Hepatocyte (in vitro differentiated cells): ENCODE results near the gene CAPZB. TPM values are rescaled to one million over a fixed set of nuclear protein-coding genes. Genes with fewer than 3 reads are reported as not detected.

Experiments used
- DNase-seq: peaks from one replicate; pipeline ENCODE4 v3.0.0-alpha.2; 2016; ENCODE audit warnings: low spot score
- H2AFZ ChIP-seq: fragments of 200-600 bp; sonication (generic); 2 replicates; pipeline ENCODE4 v1.6.0; 2016; ENCODE audit warnings: antibody characterized with exemption, mild to moderate bottlenecking
- H3K27ac ChIP-seq: fragments of 200-600 bp; sonication (generic); 2 replicates; pipeline ENCODE4 v1.5.1; 2016; ENCODE audit warnings: mild to moderate bottlenecking
- H3K27me3 ChIP-seq: fragments of 200-600 bp; sonication (generic); 2 replicates; pipeline ENCODE4 v1.6.1; 2016
- H3K36me3 ChIP-seq: fragments of 200-600 bp; sonication (generic); replicated peaks from 2 replicates; pipeline ENCODE4 v1.5.1; 2016; ENCODE audit warnings: low read depth; ENCODE audit not compliant: insufficient read depth
- H3K4me1 ChIP-seq: fragments of 200-600 bp; sonication (generic); 2 replicates; pipeline ENCODE4 v1.5.1; 2016; ENCODE audit warnings: mild to moderate bottlenecking, moderate library complexity; ENCODE audit not compliant: insufficient read depth
- H3K4me2 ChIP-seq: fragments of 200-600 bp; sonication (generic); 2 replicates; pipeline ENCODE4 v1.6.0; 2016
- H3K4me3 ChIP-seq: fragments of 200-600 bp; sonication (generic); 2 replicates; pipeline ENCODE4 v1.5.1; 2016; ENCODE audit warnings: mild to moderate bottlenecking
- H3K79me2 ChIP-seq: fragments of 200-600 bp; sonication (generic); 2 replicates; pipeline ENCODE4 v1.6.0; 2017; ENCODE audit warnings: mild to moderate bottlenecking
- H3K9me2 ChIP-seq: fragments of 200-600 bp; sonication (generic); replicated peaks from 2 replicates; pipeline ENCODE4 v1.6.0; 2017; ENCODE audit warnings: mild to moderate bottlenecking; ENCODE audit not compliant: insufficient read depth
- H3K9me3 ChIP-seq: fragments of 200-600 bp; sonication (generic); 2 replicates; pipeline ENCODE4 v1.5.1; 2016; ENCODE audit warnings: low read depth, mild to moderate bottlenecking
- H4K20me1 ChIP-seq: fragments of 200-600 bp; sonication (generic); 2 replicates; pipeline ENCODE4 v1.6.0; 2016; ENCODE audit warnings: mild to moderate bottlenecking; ENCODE audit not compliant: insufficient read depth, poor library complexity, severe bottlenecking
- CTCF ChIP-seq: fragments of 200-600 bp; sonication (generic); IDR thresholded peaks from 2 replicates; pipeline ENCODE4 v1.5.1; 2016; ENCODE audit warnings: antibody characterized with exemption, mild to moderate bottlenecking; ENCODE audit not compliant: poor library complexity
- EZH2 ChIP-seq: fragments of 200-600 bp; sonication (generic); IDR thresholded peaks from 2 replicates; pipeline ENCODE4 v1.6.1; 2016; ENCODE audit warnings: antibody characterized with exemption, mild to moderate bottlenecking, borderline replicate concordance
- EZH2phosphoT487 ChIP-seq: fragments of 200-600 bp; sonication (generic); IDR thresholded peaks from one replicate; pipeline ENCODE4 v1.6.1; 2018; ENCODE audit warnings: antibody characterized with exemption, mild to moderate bottlenecking, low read depth, moderate library complexity; ENCODE audit not compliant: unreplicated experiment, severe bottlenecking
- WGBS: methylation state at CpG from one replicate; pipeline ENCODE4 v1.1.6; 2016; ENCODE audit warnings: low lambda C conversion rate; ENCODE audit errors: missing lambda C conversion rate; 5-methylcytosine and 5-hydroxymethylcytosine counted together
- polyA plus RNA-seq: library from polyadenylated mRNA; unstranded; fragments of >200 nt; fragmentation: Nextera tagmentation; extraction: Ambion mirVana; gene quantifications from 2 replicates; pipeline ENCODE4 v1.2.1, GENCODE V29; 2016
- total RNA-seq: library from RNA; depleted of rRNA; stranded (reverse); fragments of >200 nt; gene quantifications from 2 replicates; pipeline ENCODE4 v1.2.3, GENCODE V29; 2014

Gene CAPZB
- total and polyA plus RNA-seq, 2 experiments from 2014 or later: 139 to 261 TPM

GRCh38 chr1:19426294-19427086 is 58.8 kb downstream of the CAPZB start:
- Histone ChIP-seq H3K27ac (peak overlapping the region; percentile 84), H3K79me2 (peaks cover 97% of the 10 kb centered on the region), H3K9me3 (no peaks in the 10 kb centered on the region), H3K27me3 (no peaks in the 10 kb centered on the region), H4K20me1 (peaks cover 49% of the 10 kb centered on the region), H3K4me1 (peaks cover 51% of the 10 kb centered on the region), H3K9me2 (no peaks in the 10 kb centered on the region), H3K4me3 (no peak overlapping the region), H3K36me3 (no peaks in the 10 kb centered on the region), H2AFZ (no peak overlapping the region), H3K4me2 (peak overlapping the region; percentile 33)
- TF ChIP-seq CTCF: no peak
- TF ChIP-seq EZH2: no peak
- TF ChIP-seq EZH2phosphoT487: no peak
- 71% methylated on average over 13 of the region's 13 CpGs for WGBS
- DNase-seq: no peak

- H3K36me3 ChIP-seq: no peaks in the 10 kb centered on the region
- peaks cover 51% of the 10 kb centered on the region for H4K20me1 ChIP-seq
- WGBS: 76% methylated on average over 6 of the region's 6 CpGs
- no peak overlapping the region for H2AFZ ChIP-seq
- H3K9me2 ChIP-seq: no peaks in the 10 kb centered on the region
- no peak for DNase-seq
- peaks cover 51% of the 10 kb centered on the region for H3K4me1 ChIP-seq
- H3K27ac ChIP-seq: peak overlapping the region; percentile 84
- H3K79me2 ChIP-seq: peaks cover 97% of the 10 kb centered on the region
- no peaks in the 10 kb centered on the region for H3K27me3 ChIP-seq
- TF ChIP-seq CTCF (no peak), EZH2phosphoT487 (no peak), EZH2 (no peak)
- H3K9me3 ChIP-seq: no peaks in the 10 kb centered on the region
- H3K4me2 ChIP-seq: no peak overlapping the region
- no peak overlapping the region for H3K4me3 ChIP-seq
Observed at GRCh38 chr1:19425646-19426239, 59.6 kb downstream of the CAPZB start.

GRCh38 chr1:19424651-19425570 is 60.4 kb downstream of the CAPZB start:
- no peaks in the 10 kb centered on the region for H3K27me3 ChIP-seq
- no peaks in the 10 kb centered on the region for H3K36me3 ChIP-seq
- H3K9me2 ChIP-seq: no peaks in the 10 kb centered on the region
- no peak overlapping the region for H3K4me3 ChIP-seq
- H2AFZ ChIP-seq: no peak overlapping the region
- WGBS: 84% methylated on average over 7 of the region's 7 CpGs
- peak overlapping the region; percentile 84 for H3K27ac ChIP-seq
- DNase-seq: no peak
- H3K4me1 ChIP-seq: peaks cover 44% of the 10 kb centered on the region
- peaks cover 53% of the 10 kb centered on the region for H4K20me1 ChIP-seq
- no peak for TF ChIP-seq CTCF
- no peak for TF ChIP-seq EZH2phosphoT487
- no peak for TF ChIP-seq EZH2
- peaks cover 97% of the 10 kb centered on the region for H3K79me2 ChIP-seq
- H3K9me3 ChIP-seq: no peaks in the 10 kb centered on the region
- no peak overlapping the region for H3K4me2 ChIP-seq
